Measurements from ENCODE around the gene MFN2. TPM values are rescaled to one million over a fixed set of nuclear protein-coding genes. Genes with fewer than 3 reads are reported as not detected.
"Not testable (repeated sequence)": the region's sequence is repeated elsewhere in the genome, so short reads cannot be mapped to it uniquely, and the experiment has no call there.

MFN2 gene
- polyA plus RNA-seq, 1 experiment, result 62.5 TPM

DNA sequence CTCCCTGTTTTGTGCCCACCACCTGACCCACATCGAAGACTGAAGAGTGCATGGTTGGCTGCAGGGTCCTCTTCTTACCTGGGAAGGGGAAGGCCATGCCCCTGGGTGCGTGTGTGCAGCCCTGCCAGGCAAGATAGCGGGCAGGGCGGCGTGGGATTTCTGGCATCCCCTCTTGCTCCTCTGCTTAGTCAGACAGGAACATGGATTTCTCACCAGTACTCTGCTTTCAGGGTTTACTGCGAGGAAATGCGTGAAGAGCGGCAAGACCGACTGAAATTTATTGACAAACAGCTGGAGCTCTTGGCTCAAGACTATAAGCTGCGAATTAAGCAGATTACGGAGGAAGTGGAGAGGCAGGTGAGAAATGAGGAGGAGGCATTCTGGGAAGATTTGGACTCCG lies 23.5 kb downstream of the MFN2 start:
- POLR2A ChIA-PET, result no interaction called here
- H3K27me3 ChIP-seq (ENCODE audit: control insufficient read depth, insufficient read depth, low read length), result no peaks in the 10 kb centered on the region
- H3K36me3 ChIP-seq (ENCODE audit: control insufficient read depth, insufficient read depth, low read length), result peaks cover 37% of the 10 kb centered on the region

DNA sequence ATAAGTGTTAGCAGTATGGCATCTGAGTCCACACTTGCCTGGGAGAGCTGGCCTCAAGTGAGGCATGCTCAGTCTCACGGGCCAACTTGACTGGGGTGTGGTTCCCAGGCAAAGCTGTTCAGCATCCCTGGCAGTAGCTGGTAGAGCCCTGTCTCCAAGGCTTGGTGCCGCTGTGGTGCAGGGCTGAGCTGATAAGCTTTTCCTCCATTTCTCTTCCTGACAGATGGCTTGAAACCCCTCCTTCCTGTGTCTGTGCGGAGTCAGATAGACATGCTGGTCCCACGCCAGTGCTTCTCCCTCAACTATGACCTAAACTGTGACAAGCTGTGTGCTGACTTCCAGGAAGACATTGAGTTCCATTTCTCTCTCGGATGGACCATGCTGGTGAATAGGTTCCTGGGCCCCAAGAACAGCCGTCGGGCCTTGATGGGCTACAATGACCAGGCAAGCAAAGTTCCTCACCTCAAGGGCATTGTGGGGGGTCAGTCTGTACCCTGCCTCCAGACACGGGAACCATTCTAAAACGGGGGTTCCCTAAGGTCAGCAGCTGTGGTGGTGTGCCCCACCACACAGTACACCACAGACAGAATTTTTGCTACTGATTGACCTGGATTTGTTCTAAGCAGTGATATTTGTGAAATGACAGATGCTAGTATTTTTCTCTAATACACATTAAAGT lies 25.4 kb downstream of the MFN2 start:
- no peak for DNase-seq (ENCODE audit: low read depth)
- peaks cover 41% of the 10 kb centered on the region for H3K36me3 ChIP-seq (ENCODE audit: control insufficient read depth, insufficient read depth, low read length)
- H3K4me3 ChIP-seq (ENCODE audit: low read depth, low read length), result no peak overlapping the region
- ChIA-PET CTCF (interaction anchor here (0.6 to 1.1 kb wide), 2 partner anchors 25 to 201 kb away, joined by 3 to 4 read pairs; no protein-coding TSS in a partner anchor), POLR2A (no interaction called here)
- TF ChIP-seq, protein P1, sequence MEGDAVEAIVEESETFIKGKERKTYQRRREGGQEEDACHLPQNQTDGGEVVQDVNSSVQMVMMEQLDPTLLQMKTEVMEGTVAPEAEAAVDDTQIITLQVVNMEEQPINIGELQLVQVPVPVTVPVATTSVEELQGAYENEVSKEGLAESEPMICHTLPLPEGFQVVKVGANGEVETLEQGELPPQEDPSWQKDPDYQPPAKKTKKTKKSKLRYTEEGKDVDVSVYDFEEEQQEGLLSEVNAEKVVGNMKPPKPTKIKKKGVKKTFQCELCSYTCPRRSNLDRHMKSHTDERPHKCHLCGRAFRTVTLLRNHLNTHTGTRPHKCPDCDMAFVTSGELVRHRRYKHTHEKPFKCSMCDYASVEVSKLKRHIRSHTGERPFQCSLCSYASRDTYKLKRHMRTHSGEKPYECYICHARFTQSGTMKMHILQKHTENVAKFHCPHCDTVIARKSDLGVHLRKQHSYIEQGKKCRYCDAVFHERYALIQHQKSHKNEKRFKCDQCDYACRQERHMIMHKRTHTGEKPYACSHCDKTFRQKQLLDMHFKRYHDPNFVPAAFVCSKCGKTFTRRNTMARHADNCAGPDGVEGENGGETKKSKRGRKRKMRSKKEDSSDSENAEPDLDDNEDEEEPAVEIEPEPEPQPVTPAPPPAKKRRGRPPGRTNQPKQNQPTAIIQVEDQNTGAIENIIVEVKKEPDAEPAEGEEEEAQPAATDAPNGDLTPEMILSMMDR (IDR thresholded peaks at IDR 0.05; ENCODE audit: insufficient read depth, low read depth, low read length), result no peak
- no peaks in the 10 kb centered on the region for H3K27me3 ChIP-seq (ENCODE audit: control insufficient read depth, insufficient read depth, low read length)

More for the DNA sequence above, 23.5 kb downstream of the MFN2 start:
- CTCF ChIA-PET, result interaction anchor here (1.1 kb wide), 1 partner anchor 9 kb away, joined by 3 read pairs; no protein-coding TSS in a partner anchor
- DNase-seq (ENCODE audit: low read depth), result no peak
- H3K4me3 ChIP-seq (ENCODE audit: low read depth, low read length), result no peak overlapping the region
- TF ChIP-seq, protein P1 (IDR thresholded peaks at IDR 0.05; ENCODE audit: insufficient read depth, low read depth, low read length), result no peak

DNA sequence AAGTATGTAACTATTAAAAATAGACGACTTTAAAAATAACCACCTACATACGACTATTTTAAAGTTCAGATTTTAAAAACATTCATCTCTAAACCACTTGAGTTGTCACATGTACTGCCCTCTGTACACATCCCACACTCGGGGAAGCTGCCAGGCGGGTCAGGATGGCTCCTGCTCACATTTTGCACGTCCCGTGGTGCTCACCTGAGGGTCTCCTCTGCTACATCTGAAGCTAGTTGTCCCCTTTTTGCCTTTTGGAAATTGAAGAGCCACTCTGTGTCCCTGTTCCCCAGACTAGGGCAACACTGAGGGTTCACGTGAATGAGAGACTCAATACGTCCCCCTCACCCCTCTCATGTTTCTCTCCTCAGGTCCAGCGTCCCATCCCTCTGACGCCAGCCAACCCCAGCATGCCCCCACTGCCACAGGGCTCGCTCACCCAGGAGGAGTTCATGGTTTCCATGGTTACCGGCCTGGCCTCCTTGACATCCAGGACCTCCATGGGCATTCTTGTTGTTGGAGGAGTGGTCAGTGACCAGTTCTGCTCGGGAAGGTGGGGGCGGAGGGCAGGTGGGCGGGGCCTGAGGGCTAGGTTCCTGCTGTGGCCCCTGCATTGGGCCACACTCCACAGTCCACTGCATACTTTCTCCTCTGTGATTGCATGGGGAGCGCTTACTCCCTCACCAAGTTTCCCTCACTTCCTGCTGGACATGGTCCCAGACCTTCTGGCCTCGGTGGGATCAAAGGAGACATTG lies 26.1 kb downstream of the MFN2 start:
- DNase-seq (ENCODE audit: low read depth), result no peak
- POLR2A ChIA-PET, result no interaction called here
- Histone ChIP-seq H3K27me3 (ENCODE audit: control insufficient read depth, insufficient read depth, low read length) (no peaks in the 10 kb centered on the region), H3K36me3 (ENCODE audit: control insufficient read depth, insufficient read depth, low read length) (peaks cover 44% of the 10 kb centered on the region), H3K4me3 (ENCODE audit: low read depth, low read length) (no peak overlapping the region)
- CTCF ChIA-PET, result interaction anchor here (0.6 to 1.1 kb wide), 2 partner anchors 13 to 25 kb away, joined by 3 to 4 read pairs; no protein-coding TSS in a partner anchor
- TF ChIP-seq, protein P1 (IDR thresholded peaks at IDR 0.05; ENCODE audit: insufficient read depth, low read depth, low read length), result no peak

DNA sequence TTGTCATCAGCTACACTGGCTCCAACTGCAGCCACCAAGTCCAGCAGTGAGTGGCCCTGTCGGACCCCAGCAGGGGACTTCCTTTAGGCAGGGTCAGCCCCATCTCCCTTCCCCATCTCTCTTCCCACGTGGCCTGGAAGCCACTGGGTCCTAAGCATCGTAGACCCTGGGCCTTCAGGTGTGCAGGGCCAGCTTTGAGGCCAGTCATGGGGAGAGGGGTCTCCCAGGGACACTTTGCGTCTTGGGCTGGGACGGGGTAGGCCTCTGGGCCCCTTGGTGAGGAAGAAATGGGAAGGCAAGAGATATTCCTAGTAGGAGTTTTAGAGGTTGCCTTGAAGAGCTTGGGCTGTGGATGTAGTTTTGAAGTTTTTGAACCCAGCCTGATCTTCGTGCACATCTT lies 27.0 kb downstream of the MFN2 start:
- no peak for DNase-seq (ENCODE audit: low read depth)
- H3K27me3 ChIP-seq (ENCODE audit: control insufficient read depth, insufficient read depth, low read length), result no peaks in the 10 kb centered on the region
- H3K4me3 ChIP-seq (ENCODE audit: low read depth, low read length), result no peak overlapping the region
- H3K36me3 ChIP-seq (ENCODE audit: control insufficient read depth, insufficient read depth, low read length), result peaks cover 51% of the 10 kb centered on the region
- ChIA-PET POLR2A (no interaction called here), CTCF (interaction anchor here (0.6 kb wide), 1 partner anchor 13 kb away, joined by 3 read pairs; no protein-coding TSS in a partner anchor)
- TF ChIP-seq, protein P1 (IDR thresholded peaks at IDR 0.05; ENCODE audit: insufficient read depth, low read depth, low read length), result no peak

DNA sequence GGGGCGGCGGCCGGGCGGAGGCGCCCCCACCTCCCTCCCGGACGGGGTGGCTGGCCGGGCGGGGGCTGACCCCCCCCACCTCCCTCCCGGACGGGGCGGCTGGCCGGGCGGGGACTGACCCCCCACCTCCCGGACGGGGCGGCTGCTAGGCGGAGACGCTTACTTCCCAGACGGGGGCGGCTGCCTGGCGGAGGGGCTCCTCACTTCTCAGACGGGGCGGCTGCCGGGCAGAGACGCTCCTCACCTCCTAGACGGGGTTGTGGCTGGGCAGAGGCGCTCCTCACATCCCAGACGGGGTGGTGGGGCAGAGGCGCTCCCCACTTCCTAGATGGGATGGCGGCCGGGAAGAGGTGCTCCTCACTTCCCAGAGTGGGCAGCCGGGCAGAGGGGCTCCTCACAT lies 28.1 kb downstream of the MFN2 start:
- DNase-seq (ENCODE audit: low read depth); CTCF ChIA-PET; H3K27me3 ChIP-seq (ENCODE audit: control insufficient read depth, insufficient read depth, low read length); POLR2A ChIA-PET; H3K4me3 ChIP-seq (ENCODE audit: low read depth, low read length): not testable (repeated sequence)
- peaks cover 51% of the 10 kb centered on the region for H3K36me3 ChIP-seq (ENCODE audit: control insufficient read depth, insufficient read depth, low read length)

Data from BJ (cell line).